ENCODE data around the gene FAH.

- TF ChIP-seq CREB5 (CRISPR knock-in tag; IDR thresholded peaks at IDR 0.05; ENCODE audit: low read depth) (no peak), ZNF70 (CRISPR knock-in tag; IDR thresholded peaks at IDR 0.05) (no peak), PATZ1 (CRISPR knock-in tag; IDR thresholded peaks at IDR 0.05; ENCODE audit: borderline replicate concordance) (no peak), ZNF565 (CRISPR knock-in tag; conservative IDR thresholded peaks at IDR 0.05; ENCODE audit: low read depth) (no peak), GLIS3 (CRISPR knock-in tag; IDR thresholded peaks at IDR 0.05) (no peak)
Observed at GRCh38 chr15:80151576-80151975, 1.2 kb upstream of the FAH start.
